IMR-90 (cell line): Measurements from ENCODE around the gene GPATCH2. TPM values are rescaled to one million over a fixed set of nuclear protein-coding genes. Genes with fewer than 3 reads are reported as not detected.

Experiments
- ATAC-seq: fragments of 200-7000 bp; cut with Tn5 transposase; 2 replicates; pipeline ENCODE4 v1.9.1; 2020; ENCODE audit warnings: low read depth, mild to moderate bottlenecking, moderate library complexity
- BruUV-seq: library from RNA; stranded (reverse); fragments of 400-500 nt; replicated peaks from 2 replicates; lab custom pipeline; 2021; lab: Mats Ljungman, UMichigan
- CTCF ChIA-PET: fragments of 300-600 bp; formaldehyde crosslinking; extraction: SDS; loops from one replicate; lab custom pipeline; 2021; ENCODE audit warnings: antibody characterized with exemption; lab: Yijun Ruan, JAX
- POLR2A ChIA-PET: fragments of 300-600 bp; sonication (Branson Sonifier 250); formaldehyde crosslinking; loops from one replicate; lab custom pipeline; 2022; ENCODE audit warnings: antibody characterized with exemption; ENCODE audit not compliant: unreplicated experiment; lab: Charles Lee
- DNase-seq: peaks from one replicate; pipeline ENCODE4 v3.0.0; 2013
- H2AFZ ChIP-seq: replicated peaks from 2 replicates; pipeline ENCODE3; 2013; ENCODE audit warnings: low read length, mild to moderate bottlenecking; ENCODE audit not compliant: poor library complexity
- H2AK5ac ChIP-seq: 2 replicates; pipeline ENCODE4 v1.6.1; 2013; ENCODE audit warnings: low read depth, low read length, inconsistent platforms
- H2AK9ac ChIP-seq: replicated peaks from 2 replicates; pipeline ENCODE3; 2013; ENCODE audit warnings: mild to moderate bottlenecking, low read depth, low read length, moderate library complexity; ENCODE audit not compliant: poor library complexity
- H2BK120ac ChIP-seq: 2 replicates; pipeline ENCODE4 v1.6.1; 2013; ENCODE audit warnings: low read depth, low read length, inconsistent platforms
- H2BK15ac ChIP-seq: 3 replicates; pipeline ENCODE4 v1.6.1; 2013; ENCODE audit warnings: low read depth, low read length, inconsistent platforms
- H2BK20ac ChIP-seq: 2 replicates; pipeline ENCODE4 v1.6.1; 2013; ENCODE audit warnings: low read depth, mild to moderate bottlenecking, inconsistent platforms, low read length, moderate library complexity
- H2BK5ac ChIP-seq: 2 replicates; pipeline ENCODE4 v1.6.1; 2013; ENCODE audit warnings: mild to moderate bottlenecking, low read depth, low read length, inconsistent platforms; ENCODE audit not compliant: poor library complexity, severe bottlenecking
- H3K14ac ChIP-seq: replicated peaks from 2 replicates; pipeline ENCODE4 v1.6.1; 2013; ENCODE audit warnings: low read depth, low read length, inconsistent platforms
- H3K18ac ChIP-seq: 2 replicates; pipeline ENCODE4 v1.6.1; 2013; ENCODE audit warnings: low read depth, low read length, control low read depth
- H3K23ac ChIP-seq: 2 replicates; pipeline ENCODE4 v1.6.1; 2013; ENCODE audit warnings: low read depth, low read length, inconsistent platforms
- H3K27ac ChIP-seq: 2 replicates; pipeline ENCODE4 v1.5.1; 2013; ENCODE audit warnings: mild to moderate bottlenecking, control low read depth, low read length; ENCODE audit not compliant: insufficient read depth
- H3K27me3 ChIP-seq: 2 replicates; pipeline ENCODE4 v1.6.1; 2013; ENCODE audit warnings: low read length; ENCODE audit not compliant: control insufficient read depth, insufficient read depth
- H3K36me3 ChIP-seq: 2 replicates; pipeline ENCODE4 v1.6.1; 2013; ENCODE audit warnings: low read length, mixed read lengths; ENCODE audit not compliant: control insufficient read depth, insufficient read depth
- H3K4ac ChIP-seq: 2 replicates; pipeline ENCODE4 v1.6.1; 2013; ENCODE audit warnings: low read depth, low read length, inconsistent platforms
- H3K4me1 ChIP-seq: 2 replicates; pipeline ENCODE4 v1.6.1; 2013; ENCODE audit warnings: low read length, mixed read lengths; ENCODE audit not compliant: control insufficient read depth, insufficient read depth
- H3K4me2 ChIP-seq: 2 replicates; pipeline ENCODE4 v1.6.1; 2013; ENCODE audit warnings: low read depth, mild to moderate bottlenecking, control low read depth, low read length, moderate library complexity
- H3K4me3 ChIP-seq: 2 replicates; pipeline ENCODE4 v1.5.1; 2013; ENCODE audit warnings: low read depth, mild to moderate bottlenecking, control low read depth, low read length, moderate library complexity; ENCODE audit not compliant: insufficient read depth
- H3K56ac ChIP-seq: 2 replicates; pipeline ENCODE4 v1.6.1; 2013; ENCODE audit warnings: low read length, inconsistent platforms; ENCODE audit not compliant: insufficient read depth; ENCODE audit errors: extremely low read depth
- H3K79me1 ChIP-seq, 2 experiments: 2 replicates each; pipeline ENCODE4 v1.6.1; 2013; ENCODE audit warnings: low read length in 2 of 2, inconsistent platforms in 1 of 2, low read depth in 1 of 2
- H3K9ac ChIP-seq: 2 replicates; pipeline ENCODE4 v1.6.1; 2013; ENCODE audit warnings: low read depth, low read length, control low read depth
- H3K9me1 ChIP-seq: 2 replicates; pipeline ENCODE4 v1.6.1; 2013; ENCODE audit warnings: low read length, inconsistent platforms; ENCODE audit not compliant: insufficient read depth
- H3K9me3 ChIP-seq: 2 replicates; pipeline ENCODE4 v1.6.1; 2013; ENCODE audit warnings: low read length; ENCODE audit not compliant: control insufficient read depth, insufficient read depth
- H4K20me1 ChIP-seq: 2 replicates; pipeline ENCODE4 v1.6.1; 2013; ENCODE audit warnings: low read length, inconsistent platforms; ENCODE audit not compliant: insufficient read depth
- H4K5ac ChIP-seq: 2 replicates; pipeline ENCODE4 v1.6.1; 2013; ENCODE audit warnings: mild to moderate bottlenecking, low read depth, low read length, control low read depth
- H4K8ac ChIP-seq, 2 experiments: 2 replicates each; pipeline ENCODE4 v1.6.1; 2013; ENCODE audit warnings: low read depth in 2 of 2, low read length in 2 of 2, control low read depth in 1 of 2, inconsistent platforms in 1 of 2
- H4K91ac ChIP-seq: 2 replicates; pipeline ENCODE4 v1.6.1; 2013; ENCODE audit warnings: low read depth, low read length, inconsistent platforms; ENCODE audit not compliant: insufficient read depth
- BHLHE40 ChIP-seq: fragments of 150-350 bp; IDR thresholded peaks from 2 replicates; pipeline ENCODE4 v1.6.1; 2016; ENCODE audit warnings: mild to moderate bottlenecking, low read depth, low read length
- CEBPB ChIP-seq: IDR thresholded peaks from 2 replicates; pipeline ENCODE4 v1.6.1; 2012; ENCODE audit warnings: low read depth, low read length, improper control_type of control experiment
- CHD1 ChIP-seq: IDR thresholded peaks from 2 replicates; pipeline ENCODE4 v1.6.1; 2012; ENCODE audit warnings: low read depth, low read length, improper control_type of control experiment
- ELK1 ChIP-seq: fragments of 150-350 bp; IDR thresholded peaks from 2 replicates; pipeline ENCODE4 v1.6.1; 2016; ENCODE audit warnings: low read depth, mild to moderate bottlenecking, low read length, moderate library complexity, borderline replicate concordance
- FOS ChIP-seq: fragments of 150-350 bp; IDR thresholded peaks from 2 replicates; pipeline ENCODE4 v1.6.1; 2016; ENCODE audit warnings: low read depth, low read length
- MAFK ChIP-seq: IDR thresholded peaks from 2 replicates; pipeline ENCODE4 v1.6.1; 2012; ENCODE audit warnings: low read depth, low read length, improper control_type of control experiment
- MAZ ChIP-seq: IDR thresholded peaks from 2 replicates; pipeline ENCODE4 v1.6.1; 2012; ENCODE audit warnings: low read depth, mild to moderate bottlenecking, low read length, improper control_type of control experiment, moderate library complexity, borderline replicate concordance
- MXI1 ChIP-seq: IDR thresholded peaks from 2 replicates; pipeline ENCODE4 v1.6.1; 2012; ENCODE audit warnings: low read depth, mild to moderate bottlenecking, low read length, moderate library complexity, borderline replicate concordance
- NFE2L2 ChIP-seq: fragments of 150-350 bp; IDR thresholded peaks from 2 replicates; pipeline ENCODE4 v1.6.1; 2016; ENCODE audit warnings: low read depth, mild to moderate bottlenecking, low read length
- POLR2A ChIP-seq: IDR thresholded peaks from 2 replicates; pipeline ENCODE4 v1.6.1; 2012; ENCODE audit warnings: mild to moderate bottlenecking, low read depth, low read length
- RAD21 ChIP-seq: IDR thresholded peaks from 2 replicates; pipeline ENCODE4 v1.6.1; 2012; ENCODE audit warnings: low read length, improper control_type of control experiment
- RFX5 ChIP-seq: IDR thresholded peaks from 2 replicates; pipeline ENCODE4 v1.8.0; 2012; ENCODE audit warnings: low read depth, mild to moderate bottlenecking, low read length, moderate library complexity
- SMC3 ChIP-seq: fragments of 150-350 bp; IDR thresholded peaks from 2 replicates; pipeline ENCODE4 v1.6.1; 2016; ENCODE audit warnings: low read depth, mild to moderate bottlenecking, antibody characterized with exemption, low read length, moderate library complexity
- USF2 ChIP-seq: fragments of 150-350 bp; IDR thresholded peaks from 2 replicates; pipeline ENCODE4 v1.6.1; 2017; ENCODE audit warnings: mild to moderate bottlenecking, antibody characterized with exemption, low read length, low read depth
- WGBS, 2 experiments: methylation state at CpG; one replicate each; pipeline versions ENCODE4 v1.1.5 to v1.1.7; 2013; ENCODE audit warnings: missing lambda C conversion rate in 2 of 2; ENCODE audit not compliant: insufficient read length in 1 of 2; ENCODE audit errors: extremely low coverage in 2 of 2; 5-methylcytosine and 5-hydroxymethylcytosine counted together
- dilution Hi-C: fragments of 300-500 bp; cut with HindIII; formaldehyde crosslinking; loops from one replicate; pipeline ENCODE4 v1.14.3; 2018; ENCODE audit warnings: low sequenced_read_pairs; ENCODE audit not compliant: unreplicated experiment
- in situ Hi-C: fragments of 300-500 bp; cut with MboI; formaldehyde crosslinking; loops from 3 replicates; pipeline ENCODE4 v1.14.3; 2019; ENCODE audit warnings: low sequenced_read_pairs, inconsistent platforms, mixed read lengths
- intact Hi-C: fragments of 100-400 bp; cut with micrococcal nuclease; formaldehyde crosslinking; loops from 2 replicates; pipeline ENCODE4 v1.10.0; 2022
- polyA plus RNA-seq, 3 experiments: library from polyadenylated mRNA; depleted of rRNA; stranded (reverse); fragments of >200 nt; gene quantifications; 2 replicates each; pipeline ENCODE4 v1.2.3, GENCODE V29; 2012; ENCODE audit warnings: low replicate concordance in 1 of 3
- total RNA-seq: library from RNA; depleted of rRNA; stranded (reverse); fragments of >200 nt; gene quantifications from 2 replicates; pipeline ENCODE4 v1.2.3, GENCODE V29; 2012

Gene GPATCH2
- total and polyA plus RNA-seq, 2 of the 4 experiments (the other 2 are of a cell fraction), result 4.7 to 11.8 TPM

DNA sequence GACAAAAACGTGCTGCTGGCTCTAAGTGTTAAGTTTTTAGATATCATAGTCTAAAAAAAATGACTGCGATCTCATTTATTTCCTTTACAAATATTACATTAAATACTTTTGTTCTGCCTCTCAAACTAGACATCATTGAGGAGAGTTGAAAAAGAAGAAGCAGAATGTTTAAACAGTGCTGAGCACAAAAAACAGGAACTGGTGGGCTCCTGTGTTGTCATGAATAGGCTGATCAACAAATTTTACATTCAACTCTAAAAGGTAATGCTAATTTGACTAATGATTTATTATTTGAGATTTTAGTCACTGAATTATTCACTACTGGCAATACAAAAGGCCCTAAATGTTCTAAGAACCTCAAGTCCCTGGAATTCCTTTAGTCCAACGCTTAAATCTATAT lies 66.1 kb downstream of the GPATCH2 start:
- H3K56ac ChIP-seq, result no peak overlapping the region
- H3K9me1 ChIP-seq, result no peaks in the 10 kb centered on the region; the same call in 1 of the 2 replicates
- intact Hi-C loops, result no loop called here
- H2BK15ac ChIP-seq, result no peak overlapping the region
- H2AFZ ChIP-seq, result no peak overlapping the region
- in situ Hi-C loops, result no loop called here
- no peaks in the 10 kb centered on the region for H4K20me1 ChIP-seq
- no peak overlapping the region for H4K91ac ChIP-seq
- H3K14ac ChIP-seq, result no peak overlapping the region
- H3K4me1 ChIP-seq, result peaks cover 4% of the 10 kb centered on the region; the same call in 1 of the 2 replicates
- ChIA-PET POLR2A (no interaction called here), CTCF (no interaction called here)
- no peak overlapping the region for H4K5ac ChIP-seq
- H3K36me3 ChIP-seq, result no peaks in the 10 kb centered on the region
- H2AK9ac ChIP-seq, result no peak overlapping the region
- dilution Hi-C loops, result no loop called here
- H2AK5ac ChIP-seq, result no peak overlapping the region
- DNase-seq (no peak), ATAC-seq (no peak)
- no peaks in the 10 kb centered on the region for H3K27me3 ChIP-seq
- no CpG with 5 or more reads among the region's 3 CpGs for WGBS, 2 experiments
- peaks cover 4 to 6% of the 10 kb centered on the region in 2 experiments; a peak in 2 of 4 replicates for H3K79me1 ChIP-seq
- no peak overlapping the region for H3K27ac ChIP-seq
- BruUV-seq, result no TSS peak
- H2BK5ac ChIP-seq, result no peak overlapping the region
- H4K8ac ChIP-seq, result no peak overlapping the region
- no peak overlapping the region for H3K4me3 ChIP-seq
- H3K4me2 ChIP-seq, result no peak overlapping the region
- H3K9ac ChIP-seq, result no peak overlapping the region
- H3K4ac ChIP-seq, result no peak overlapping the region
- TF ChIP-seq SMC3 (no peak), RFX5 (no peak), BHLHE40 (no peak), CHD1 (no peak), RAD21 (no peak), CEBPB (no peak), USF2 (no peak), FOS (no peak), MAFK (no peak), ELK1 (no peak), NFE2L2 (no peak), MXI1 (no peak), POLR2A (no peak), MAZ (no peak)
- no peaks in the 10 kb centered on the region for H3K9me3 ChIP-seq
- H3K18ac ChIP-seq, result no peak overlapping the region
- H2BK120ac ChIP-seq, result no peak overlapping the region
- H3K23ac ChIP-seq, result no peak overlapping the region
- no peak overlapping the region for H2BK20ac ChIP-seq
